Fibroblast of upper back skin (primary cell): ENCODE data around the gene PACS1.
"Not testable (repeated sequence)": the region's sequence is repeated elsewhere in the genome, so short reads cannot be mapped to it uniquely, and the experiment has no call there.

ENCODE experiments used
- DNase-seq: peaks from one replicate; pipeline ENCODE4 v3.0.0-alpha.2; 2013

Gene PACS1

GRCh38 chr11:66230156-66230555 is 160.1 kb downstream of the PACS1 start:
- no peak for DNase-seq

GRCh38 chr11:66230978-66231377 is 160.9 kb downstream of the PACS1 start:
- no peak for DNase-seq

DNA sequence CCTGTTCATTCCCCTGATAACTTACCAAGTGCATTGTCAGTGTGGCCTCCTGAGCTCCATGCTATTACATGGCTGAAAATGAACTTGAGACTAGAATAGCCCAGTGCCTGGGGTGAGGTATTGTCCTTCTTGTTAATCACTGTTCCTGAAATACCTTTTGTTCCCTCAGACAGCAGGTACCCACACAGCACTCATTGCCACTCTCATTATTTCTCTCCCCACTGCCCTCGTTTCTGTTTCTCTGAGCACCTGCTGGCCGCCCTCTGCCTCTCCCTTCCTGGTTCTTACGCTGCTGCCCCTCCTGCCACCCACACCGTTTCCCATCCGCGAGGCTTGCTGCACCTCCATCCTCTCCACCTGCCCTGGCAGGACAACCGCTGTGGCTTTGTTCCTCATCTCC is 161.5 kb downstream of the PACS1 start:
- DNase-seq, result no peak

DNA sequence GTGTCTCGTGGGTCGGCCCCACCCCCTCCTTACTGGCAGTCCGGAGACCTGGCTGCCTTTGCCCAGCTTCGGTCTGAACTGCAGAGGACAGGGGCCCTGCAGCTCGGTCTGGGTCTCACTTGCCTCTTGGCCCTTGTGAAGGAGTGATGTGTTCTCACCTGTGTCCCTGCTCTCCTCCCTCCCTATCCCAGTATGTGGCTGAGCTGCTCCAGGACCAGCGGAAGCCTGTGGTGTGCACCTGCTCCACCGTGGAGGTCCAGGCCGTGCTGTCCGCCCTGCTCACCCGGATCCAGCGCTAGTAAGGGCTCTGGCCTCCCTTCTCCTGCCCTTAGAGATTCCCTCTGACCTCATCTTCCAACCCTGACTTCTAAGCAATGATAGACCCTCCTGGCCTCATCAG is 162.7 kb downstream of the PACS1 start:
- no peak for DNase-seq

DNA sequence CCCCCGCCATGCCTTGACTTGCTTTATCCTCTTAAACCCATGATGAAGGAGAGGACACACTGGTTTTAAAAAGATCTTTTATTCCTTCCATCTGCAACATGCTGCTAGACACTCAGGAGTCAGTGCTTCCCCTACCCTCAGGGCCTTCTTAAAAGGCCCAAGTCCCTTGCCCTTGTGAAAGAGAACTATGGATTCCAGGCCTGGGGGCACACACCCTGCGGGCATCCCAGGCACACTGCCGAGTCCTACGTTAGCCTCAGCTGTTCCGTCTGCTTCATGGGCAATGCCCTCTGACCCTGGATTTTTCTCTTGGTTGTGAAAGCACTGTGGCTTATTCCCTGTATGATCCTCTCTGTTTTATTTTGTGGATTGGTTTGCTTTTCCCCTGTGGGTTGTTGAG is 163.2 kb downstream of the PACS1 start:
- DNase-seq, result no peak

GRCh38 chr11:66235141-66235540 is 165.1 kb downstream of the PACS1 start:
- DNase-seq, result no peak

DNA sequence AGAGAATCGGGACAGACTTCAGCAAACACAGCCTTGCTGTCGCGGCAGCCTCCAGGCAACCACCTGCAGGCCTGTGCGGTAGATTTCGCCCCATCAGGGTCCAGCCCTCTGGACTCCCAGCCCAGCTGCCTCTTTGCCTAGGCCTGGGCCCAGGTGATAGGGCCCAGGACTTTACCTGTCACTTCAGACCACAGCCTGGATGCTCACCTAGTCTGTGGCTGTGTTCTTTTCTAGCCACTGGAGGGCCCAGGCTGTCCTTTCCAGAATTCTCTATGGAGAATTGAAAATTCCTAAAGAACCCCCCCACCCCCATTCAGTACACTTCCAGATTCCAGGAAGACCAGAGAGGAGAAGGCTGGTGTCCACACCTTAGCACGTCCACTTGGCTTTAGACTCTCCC is 167.8 kb downstream of the PACS1 start:
- DNase-seq, result no peak

DNA sequence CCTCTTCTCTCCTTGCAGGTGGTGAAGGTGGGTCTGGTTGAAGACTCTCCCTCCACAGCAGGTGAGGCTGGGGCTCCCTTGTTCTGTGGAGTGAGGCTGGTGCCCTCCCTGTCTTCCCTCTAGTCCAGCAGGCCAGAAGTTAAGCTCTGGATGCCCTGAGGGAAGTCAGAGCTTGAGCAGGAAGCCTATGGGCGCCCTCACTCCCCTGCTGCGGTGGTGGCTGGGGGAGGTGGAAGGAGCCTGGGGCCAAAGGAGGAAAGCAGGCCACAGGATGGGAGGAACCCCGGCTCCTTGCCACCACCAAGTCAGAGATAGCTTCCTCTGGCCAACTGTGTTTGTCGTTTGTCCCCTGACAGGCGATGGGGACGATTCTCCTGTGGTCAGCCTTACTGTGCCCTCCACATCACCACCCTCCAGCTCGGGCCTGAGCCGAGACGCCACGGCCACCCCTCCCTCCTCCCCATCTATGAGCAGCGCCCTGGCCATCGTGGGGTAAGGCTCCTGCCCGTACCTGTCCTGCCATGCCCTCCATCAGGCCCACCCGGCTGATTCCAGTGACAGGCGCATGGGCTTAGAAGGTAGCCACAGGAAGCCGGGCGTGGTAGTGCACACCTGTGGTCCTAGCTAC is 168.8 kb downstream of the PACS1 start:
- no peak for DNase-seq

GRCh38 chr11:66239511-66239910 is 169.4 kb downstream of the PACS1 start:
- DNase-seq, result no peak

GRCh38 chr11:66239998-66240780 is 170.1 kb downstream of the PACS1 start:
- no peak for DNase-seq

- no peak for DNase-seq
Measured at GRCh38 chr11:66240781-66241136, 170.7 kb downstream of the PACS1 start.

DNA sequence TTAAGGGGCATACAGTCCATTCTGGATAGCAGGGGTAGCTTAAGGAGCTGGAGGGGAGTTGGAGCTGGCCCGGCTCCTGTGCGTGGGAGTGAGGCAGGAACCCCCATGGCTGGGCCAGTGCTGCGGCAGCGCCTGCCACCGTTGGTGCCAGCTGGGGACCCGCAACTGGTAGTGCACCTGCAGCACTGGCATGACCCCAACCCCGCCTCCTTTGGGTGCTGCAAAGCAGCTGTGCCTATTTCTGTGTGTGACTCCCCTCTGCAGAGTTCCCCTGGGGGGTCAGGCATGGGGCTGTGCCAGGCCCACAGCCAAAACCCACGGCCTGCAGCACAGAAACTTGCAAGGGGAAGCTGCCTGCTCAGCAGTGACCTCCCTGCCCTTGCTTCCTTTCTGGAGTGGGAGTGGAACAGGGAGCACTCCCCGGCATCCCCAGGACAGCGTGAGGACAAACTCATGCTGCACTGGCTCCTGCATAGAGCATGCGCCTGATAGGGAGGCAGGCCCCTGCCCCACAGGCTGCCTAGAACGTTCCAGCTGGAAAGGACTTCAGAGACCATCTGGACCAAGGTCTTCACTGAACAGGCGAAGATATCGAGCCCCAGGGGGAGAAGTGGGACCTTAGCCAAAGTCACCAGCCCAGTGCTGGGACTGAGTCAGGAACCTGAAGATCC is 172.2 kb downstream of the PACS1 start:
- DNase-seq, result no peak

DNA sequence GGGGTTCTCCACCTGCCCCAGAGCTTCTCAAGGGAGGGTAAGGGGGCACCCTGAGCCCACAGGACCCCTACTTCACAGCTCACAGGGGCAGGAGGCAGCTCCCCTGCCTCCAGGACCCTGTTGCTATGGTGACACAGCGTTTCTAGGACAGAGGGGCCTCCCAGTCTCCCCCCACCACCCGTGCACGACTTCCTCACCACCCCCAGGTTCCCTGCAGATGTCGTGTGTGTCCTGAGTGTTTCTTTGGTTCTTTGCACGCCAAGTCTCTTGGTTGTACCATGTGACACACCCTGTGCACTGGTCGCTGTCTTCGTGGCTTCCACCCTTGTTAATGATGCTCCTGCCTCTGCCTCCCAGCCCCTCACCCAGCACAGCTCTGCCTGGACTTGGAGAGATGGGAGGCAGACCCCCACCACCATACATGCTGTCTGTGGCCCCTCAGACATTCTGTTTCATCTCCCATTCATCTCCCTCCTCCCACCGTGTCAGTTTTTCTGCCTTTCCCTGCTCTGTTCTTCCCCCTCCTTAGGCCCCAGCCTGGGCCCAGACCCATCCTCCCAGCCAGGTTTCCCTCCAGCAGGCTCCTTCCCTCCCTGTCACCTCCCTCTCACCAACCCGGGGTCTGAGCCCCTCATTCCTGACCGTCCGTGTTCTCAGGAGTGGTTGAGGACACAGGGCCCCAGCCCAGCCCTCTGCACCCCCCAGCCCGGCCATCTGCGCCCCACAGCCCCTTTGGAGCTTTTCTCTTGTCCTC is 173.9 kb downstream of the PACS1 start:
- no peak for DNase-seq

DNA sequence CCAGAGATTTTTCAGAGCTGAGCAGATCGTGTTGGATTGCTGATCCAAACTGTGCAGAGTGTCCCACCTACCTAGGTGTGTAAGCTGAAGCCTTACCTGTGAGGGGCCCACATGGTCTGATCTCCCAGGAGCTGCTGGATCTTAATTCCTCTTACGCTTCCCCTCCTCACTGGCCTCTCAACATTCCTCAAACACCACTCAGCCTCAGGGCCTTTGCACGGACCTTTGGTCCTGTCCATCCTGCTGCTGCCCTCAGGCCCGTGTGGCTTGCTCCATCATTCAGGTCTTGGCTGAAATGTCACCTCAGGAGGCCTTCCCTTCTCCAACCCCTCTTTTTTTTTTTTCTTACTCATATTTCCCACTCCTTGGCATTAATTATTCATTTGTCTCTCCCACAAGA is 177.2 kb downstream of the PACS1 start:
- no peak for DNase-seq

DNA sequence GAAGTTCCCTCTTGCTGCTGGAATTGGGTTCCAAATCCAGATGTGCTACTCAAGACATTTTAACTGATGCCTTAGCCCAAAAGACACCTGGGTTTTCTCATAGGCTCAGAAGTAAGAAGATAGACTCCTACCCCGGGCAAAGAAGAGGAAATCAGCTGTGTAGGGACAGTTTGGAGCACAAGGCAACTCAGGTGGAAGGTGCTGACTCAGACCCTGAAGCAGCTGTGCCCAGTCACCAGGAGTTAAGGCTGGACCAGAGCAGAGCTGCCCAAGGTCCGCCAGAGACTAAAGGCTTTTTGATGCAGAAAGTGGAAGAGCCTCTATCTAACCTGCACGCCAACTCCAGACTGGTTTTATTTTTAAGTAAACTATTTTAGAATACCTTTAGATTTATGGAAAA is 177.7 kb downstream of the PACS1 start:
- DNase-seq, result no peak

DNA sequence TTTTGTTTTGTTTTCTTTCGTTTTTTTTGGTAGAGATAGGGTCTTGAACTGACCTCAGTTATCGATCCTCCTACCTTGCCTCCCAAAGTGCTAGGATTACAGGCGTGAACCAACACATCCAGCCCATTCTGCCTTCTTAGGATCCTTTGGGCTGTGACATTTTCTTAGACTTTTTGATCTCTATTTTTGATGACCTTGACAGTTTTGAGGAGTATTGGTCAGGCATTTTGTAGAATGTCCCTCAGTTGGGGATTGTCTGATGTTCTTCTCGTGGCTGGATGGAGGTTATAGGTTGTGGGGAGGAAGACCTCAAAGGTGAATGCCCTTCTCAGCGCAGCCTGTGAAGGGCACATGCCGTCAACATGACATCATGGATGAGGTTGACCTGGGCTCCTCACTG is 178.8 kb downstream of the PACS1 start:
- no peak for DNase-seq

- no peak for DNase-seq
Measured at GRCh38 chr11:66251809-66252208, 181.7 kb downstream of the PACS1 start.

GRCh38 chr11:66253081-66253480 is 183.0 kb downstream of the PACS1 start:
- not testable (repeated sequence) for DNase-seq

- no peak for DNase-seq
Measured at GRCh38 chr11:66258473-66258893, 188.4 kb downstream of the PACS1 start.

- no peak for DNase-seq
Measured at GRCh38 chr11:66259225-66259624, 189.2 kb downstream of the PACS1 start.

DNA sequence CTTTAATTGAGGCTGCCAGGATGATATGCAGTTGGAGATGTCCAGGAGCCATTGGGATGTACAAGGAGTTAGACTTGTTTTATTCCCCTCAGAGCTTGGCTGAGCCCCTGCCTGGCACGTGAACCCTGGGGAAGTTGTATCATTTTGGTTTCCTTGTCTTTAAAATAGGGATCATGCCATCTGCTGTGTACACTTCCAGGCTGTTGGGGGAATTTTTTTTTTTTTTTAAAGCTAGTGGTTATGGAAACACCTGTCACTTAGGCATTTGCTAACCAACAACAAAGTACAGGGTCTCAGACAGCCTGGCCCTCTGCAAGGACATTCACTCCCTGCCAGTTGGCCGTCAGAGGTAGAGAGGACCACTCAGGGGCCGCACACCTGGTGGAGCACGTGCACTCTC is 189.9 kb downstream of the PACS1 start:
- no peak for DNase-seq

DNA sequence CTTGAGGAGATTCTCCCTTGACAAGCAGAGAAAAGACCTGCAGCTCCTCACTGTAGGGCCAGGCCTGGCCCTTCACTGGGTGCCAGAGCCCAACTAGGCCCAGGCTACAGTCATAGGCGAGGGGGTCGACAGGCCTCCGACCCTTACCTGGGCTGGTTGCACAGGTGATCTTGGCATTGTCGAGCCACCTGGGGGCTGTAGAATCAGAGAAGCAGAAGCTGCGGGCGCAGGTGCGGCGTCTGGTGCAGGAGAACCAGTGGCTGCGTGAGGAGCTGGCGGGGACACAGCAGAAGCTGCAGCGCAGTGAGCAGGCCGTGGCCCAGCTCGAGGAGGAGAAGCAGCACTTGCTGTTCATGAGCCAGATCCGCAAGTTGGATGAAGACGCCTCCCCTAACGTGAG is 191.5 kb downstream of the PACS1 start:
- no peak for DNase-seq

DNA sequence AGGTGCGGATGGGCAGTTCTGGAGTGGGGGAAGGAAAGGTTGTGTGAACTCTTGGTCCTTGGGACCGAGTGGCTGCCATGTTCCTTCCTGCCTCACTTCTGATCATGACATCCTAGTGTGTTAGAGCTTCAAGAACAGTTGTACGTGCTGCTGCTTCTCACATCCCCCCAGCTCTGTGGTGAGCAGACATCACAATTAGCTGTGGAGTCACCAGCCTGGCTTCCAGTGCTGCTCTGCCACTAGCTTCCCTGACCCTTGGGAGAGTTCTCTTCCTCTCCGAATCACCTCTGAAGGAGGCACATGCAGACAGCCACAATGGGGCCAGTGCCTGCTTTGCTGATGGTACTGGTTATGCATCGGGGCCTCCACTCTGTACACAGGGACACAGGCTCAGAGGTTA is 192.1 kb downstream of the PACS1 start:
- DNase-seq, result no peak

DNA sequence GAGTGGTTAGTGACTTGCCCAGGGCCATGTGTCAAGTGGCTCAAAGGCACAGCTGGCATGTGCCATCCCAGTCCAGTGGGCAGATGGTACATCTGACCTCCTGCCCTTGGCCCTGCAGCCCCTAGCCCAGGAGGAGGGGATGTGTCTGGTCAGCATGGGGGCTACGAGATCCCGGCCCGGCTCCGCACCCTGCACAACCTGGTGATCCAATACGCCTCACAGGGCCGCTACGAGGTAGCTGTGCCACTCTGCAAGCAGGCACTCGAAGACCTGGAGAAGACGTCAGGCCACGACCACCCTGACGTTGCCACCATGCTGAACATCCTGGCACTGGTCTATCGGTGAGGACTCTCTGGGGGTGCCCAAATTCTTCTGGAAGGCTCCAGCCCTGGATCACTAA is 192.6 kb downstream of the PACS1 start:
- DNase-seq, result no peak
